AG08396 (cell line): ENCODE results near the gene SFSWAP.

ENCODE experiments used
- DNase-seq: peaks from one replicate; pipeline ENCODE4 v3.0.0; 2012; ENCODE audit warnings: low spot score, mixed read lengths

The SFSWAP gene

GRCh38 chr12:131817241-131817640, 106.4 kb downstream of the SFSWAP start:
- DNase-seq: no peak

- DNase-seq: no peak
These were observed 108.1 kb downstream of the SFSWAP start for GRCh38 chr12:131818821-131819585.

GRCh38 chr12:131824450-131824849, 113.6 kb downstream of the SFSWAP start:
- no peak for DNase-seq

GRCh38 chr12:131825146-131825892, 114.4 kb downstream of the SFSWAP start:
- DNase-seq: peak; percentile 55

- DNase-seq: no peak
These were observed 115.4 kb downstream of the SFSWAP start for GRCh38 chr12:131826097-131826928.

GRCh38 chr12:131827961-131828534, 117.2 kb downstream of the SFSWAP start, which contains the start of gene MMP17:
MMP17 (plus strand) TSS chr12:131828393; CDS start chr12:131828495, 102 bp downstream.
- DNase-seq: peak; percentile 87

- DNase-seq: no peak
These were observed 117.9 kb downstream of the SFSWAP start for GRCh38 chr12:131828671-131829355.

- no peak for DNase-seq
These were observed 118.5 kb downstream of the SFSWAP start for GRCh38 chr12:131829356-131829747.

- no peak for DNase-seq
These were observed 119.0 kb downstream of the SFSWAP start for GRCh38 chr12:131829791-131830334.

GRCh38 chr12:131830335-131830913, 119.5 kb downstream of the SFSWAP start:
- DNase-seq: peak; percentile 94

- DNase-seq: no peak
These were observed 120.2 kb downstream of the SFSWAP start for GRCh38 chr12:131830914-131831571.

GRCh38 chr12:131831635-131832041, 120.7 kb downstream of the SFSWAP start:
- DNase-seq: peak; percentile 65

GRCh38 chr12:131832321-131833231, 121.7 kb downstream of the SFSWAP start:
- peak; percentile 93 for DNase-seq

GRCh38 chr12:131833288-131833895, 122.5 kb downstream of the SFSWAP start:
- no peak for DNase-seq

- DNase-seq: peak; percentile 51
These were observed 123.2 kb downstream of the SFSWAP start for GRCh38 chr12:131833896-131834641.

- no peak for DNase-seq
These were observed 124.1 kb downstream of the SFSWAP start for GRCh38 chr12:131834798-131835615.

- no peak for DNase-seq
These were observed 124.8 kb downstream of the SFSWAP start for GRCh38 chr12:131835616-131836171.
